Upper lobe of left lung (tissue), 6 donors: ENCODE data around the gene LARGE1. TPM values are rescaled to one million over a fixed set of nuclear protein-coding genes. Genes with fewer than 3 reads are reported as not detected.

Source experiments
- ATAC-seq, 2 donors: fragments of 200-7000 bp; cut with Tn5 transposase; one replicate each; pipeline ENCODE4 v1.9.1; 2022; ENCODE audit warnings: mild to moderate bottlenecking in 2 of 2, moderate library complexity in 2 of 2; ENCODE audit not compliant: low FRiP score in 2 of 2
- DNase-seq, 2 donors: peaks; one replicate each; pipeline ENCODE4 v3.0.0-alpha.2; 2019 to 2020
- H3K27ac ChIP-seq, 4 donors: fragments of 200-600 bp; sonication (generic); one replicate each; pipeline ENCODE4 v1.5.1; 2016 to 2019
- H3K27me3 ChIP-seq, 4 donors: fragments of 200-600 bp; sonication (generic); one replicate each; pipeline ENCODE4 v1.5.1; 2017 to 2019
- H3K36me3 ChIP-seq, 4 donors: fragments of 200-600 bp; sonication (generic); one replicate each; pipeline ENCODE4 v1.5.1; 2016 to 2019
- H3K4me1 ChIP-seq, 4 donors: fragments of 200-600 bp; sonication (generic); one replicate each; pipeline ENCODE4 v1.5.1; 2018 to 2019
- H3K4me3 ChIP-seq, 4 donors: fragments of 200-600 bp; sonication (generic); one replicate each; pipeline ENCODE4 v1.5.1; 2017 to 2019; ENCODE audit warnings: mild to moderate bottlenecking in 2 of 4, moderate library complexity in 1 of 4
- H3K9me3 ChIP-seq, 4 donors: fragments of 200-600 bp; sonication (generic); one replicate each; pipeline ENCODE4 v1.5.1; 2018 to 2019
- EP300 ChIP-seq, 4 donors: sonication (generic); formaldehyde crosslinking; IDR thresholded peaks; one replicate each; pipeline ENCODE4 v1.5.1; 2017; ENCODE audit warnings: antibody characterized with exemption in 4 of 4, control low read depth in 2 of 4
- POLR2A ChIP-seq, 4 donors: fragments of 450-650 bp; IDR thresholded peaks; one replicate each; pipeline ENCODE4 v1.5.1; 2016 to 2017; ENCODE audit warnings: antibody characterized with exemption in 4 of 4, mild to moderate bottlenecking in 2 of 4
- POLR2AphosphoS5 ChIP-seq, 2 donors: sonication (generic); formaldehyde crosslinking; IDR thresholded peaks; one replicate each; pipeline ENCODE4 v1.5.1; 2017; ENCODE audit warnings: antibody characterized with exemption in 2 of 2
- WGBS, 2 donors: methylation state at CpG; one replicate each; pipeline ENCODE4 v1.1.5; 2017 to 2018; 5-methylcytosine and 5-hydroxymethylcytosine counted together
- total RNA-seq, 6 donors: library from RNA; depleted of rRNA in 4 of 6; stranded (reverse); fragments of >200 nt in 4 of 6; gene quantifications; one replicate each; pipeline versions ENCODE4 v1.1.0 to v1.2.1, GENCODE V29; 2016 to 2021
- TF ChIP-seq, protein P1 (sequence below), 6 experiments: fragments of 450-650 bp in 4 of 6; fragments of 200-600 bp in 2 of 6; sonication (generic) in 2 of 6; IDR thresholded peaks; one replicate each; pipeline ENCODE4 v1.5.1; 2016 to 2019; ENCODE audit warnings: antibody characterized with exemption in 6 of 6
- donor health status: DM: no; HTN: no; CAD: no; lungs with moderate emphysema.
- donor health status: DM: no; HTN: yes; CAD: no; lungs with severe emphysema.

Gene LARGE1
- total RNA-seq, 6 donors from 2014 or later, result 14.0 to 56.6 (median 25.3) TPM

GRCh38 chr22:33409079-33409478 lies 511.2 kb downstream of the LARGE1 start:
- DNase-seq (no peak), ATAC-seq (no peak)
- Histone ChIP-seq H3K4me3 (no peak overlapping the region), H3K9me3 (no peaks in the 10 kb centered on the region), H3K27me3 (no peaks in the 10 kb centered on the region), H3K4me1 (no peaks in the 10 kb centered on the region), H3K36me3 (no peaks in the 10 kb centered on the region), H3K27ac (no peak overlapping the region)
- no peak for TF ChIP-seq EP300 (IDR thresholded peaks at IDR 0.05)
- TF ChIP-seq POLR2A (IDR thresholded peaks at IDR 0.05), result no peak
- TF ChIP-seq, protein P1, sequence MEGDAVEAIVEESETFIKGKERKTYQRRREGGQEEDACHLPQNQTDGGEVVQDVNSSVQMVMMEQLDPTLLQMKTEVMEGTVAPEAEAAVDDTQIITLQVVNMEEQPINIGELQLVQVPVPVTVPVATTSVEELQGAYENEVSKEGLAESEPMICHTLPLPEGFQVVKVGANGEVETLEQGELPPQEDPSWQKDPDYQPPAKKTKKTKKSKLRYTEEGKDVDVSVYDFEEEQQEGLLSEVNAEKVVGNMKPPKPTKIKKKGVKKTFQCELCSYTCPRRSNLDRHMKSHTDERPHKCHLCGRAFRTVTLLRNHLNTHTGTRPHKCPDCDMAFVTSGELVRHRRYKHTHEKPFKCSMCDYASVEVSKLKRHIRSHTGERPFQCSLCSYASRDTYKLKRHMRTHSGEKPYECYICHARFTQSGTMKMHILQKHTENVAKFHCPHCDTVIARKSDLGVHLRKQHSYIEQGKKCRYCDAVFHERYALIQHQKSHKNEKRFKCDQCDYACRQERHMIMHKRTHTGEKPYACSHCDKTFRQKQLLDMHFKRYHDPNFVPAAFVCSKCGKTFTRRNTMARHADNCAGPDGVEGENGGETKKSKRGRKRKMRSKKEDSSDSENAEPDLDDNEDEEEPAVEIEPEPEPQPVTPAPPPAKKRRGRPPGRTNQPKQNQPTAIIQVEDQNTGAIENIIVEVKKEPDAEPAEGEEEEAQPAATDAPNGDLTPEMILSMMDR (IDR thresholded peaks at IDR 0.05), result no peak
- no peak for TF ChIP-seq POLR2AphosphoS5 (IDR thresholded peaks at IDR 0.05)
- 78 to 94% methylated on average over 2 of the region's 2 CpGs for WGBS, 2 donors

- H3K36me3 ChIP-seq, result no peaks in the 10 kb centered on the region
- 76 to 80% methylated on average over 3 of the region's 3 CpGs for WGBS, 2 donors
- no peaks in the 10 kb centered on the region for H3K27me3 ChIP-seq
- no peak overlapping the region for H3K4me3 ChIP-seq
- ATAC-seq (no peak), DNase-seq (no peak)
- TF ChIP-seq POLR2AphosphoS5 (IDR thresholded peaks at IDR 0.05), result no peak
- no peaks in the 10 kb centered on the region for H3K9me3 ChIP-seq
- H3K27ac ChIP-seq, result no peak overlapping the region
- H3K4me1 ChIP-seq, result no peaks in the 10 kb centered on the region
Measured at GRCh38 chr22:33405194-33405593, 515.1 kb downstream of the LARGE1 start.

DNA sequence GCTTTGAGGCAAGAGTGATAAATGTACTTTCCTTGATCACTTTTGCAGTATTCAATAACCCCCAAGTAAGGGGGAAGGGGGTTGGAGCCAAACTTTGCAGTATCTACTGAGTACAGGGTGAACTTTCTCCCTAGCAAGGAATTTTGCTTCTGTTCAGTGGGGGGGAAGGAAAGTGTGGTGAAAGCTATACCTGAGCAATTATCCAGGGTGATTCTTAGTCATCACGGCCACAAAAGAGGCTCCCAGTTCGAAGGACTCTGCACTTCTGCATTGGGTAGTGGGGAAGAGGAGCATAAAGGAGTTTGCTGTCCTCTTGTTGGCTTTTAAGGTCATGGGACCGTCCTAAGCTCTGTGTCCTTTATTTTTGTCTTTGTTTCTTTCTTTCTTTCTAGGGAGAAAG lies 515.6 kb downstream of the LARGE1 start:
- TF ChIP-seq POLR2A (IDR thresholded peaks at IDR 0.05) (no peak), POLR2AphosphoS5 (IDR thresholded peaks at IDR 0.05) (no peak), EP300 (IDR thresholded peaks at IDR 0.05) (no peak)
- TF ChIP-seq, protein P1 (IDR thresholded peaks at IDR 0.05), result no peak
- no peaks in the 10 kb centered on the region for H3K9me3 ChIP-seq
- no peak for ATAC-seq
- DNase-seq, result no peak
- 81 to 83% methylated on average over 3 of the region's 3 CpGs for WGBS, 2 donors
- no peaks in the 10 kb centered on the region for H3K36me3 ChIP-seq
- H3K4me3 ChIP-seq, result no peak overlapping the region
- H3K27ac ChIP-seq, result no peak overlapping the region
- H3K27me3 ChIP-seq, result no peaks in the 10 kb centered on the region
- H3K4me1 ChIP-seq, result no peaks in the 10 kb centered on the region

- ATAC-seq (no peak), DNase-seq (no peak)
- 96 to 98% methylated on average over 3 of the region's 3 CpGs for WGBS, 2 donors
- H3K27ac ChIP-seq, result no peak overlapping the region
- no peaks in the 10 kb centered on the region for H3K27me3 ChIP-seq
- TF ChIP-seq POLR2A (IDR thresholded peaks at IDR 0.05) (no peak), EP300 (IDR thresholded peaks at IDR 0.05) (no peak), POLR2AphosphoS5 (IDR thresholded peaks at IDR 0.05) (no peak)
- TF ChIP-seq, protein P1 (IDR thresholded peaks at IDR 0.05), result no peak
- H3K9me3 ChIP-seq, result no peaks in the 10 kb centered on the region
- no peaks in the 10 kb centered on the region for H3K36me3 ChIP-seq
- peaks cover 0 to 10% (median 0%) of the 10 kb centered on the region in 4 donors for H3K4me1 ChIP-seq
- no peak overlapping the region for H3K4me3 ChIP-seq
Measured at GRCh38 chr22:33402325-33402724, 518.0 kb downstream of the LARGE1 start.

GRCh38 chr22:33401291-33401690 lies 519.0 kb downstream of the LARGE1 start:
- Histone ChIP-seq H3K4me3 (no peak overlapping the region), H3K9me3 (no peaks in the 10 kb centered on the region), H3K4me1 (peaks cover 0 to 10% (median 0%) of the 10 kb centered on the region in 4 donors), H3K27ac (no peak overlapping the region), H3K36me3 (no peaks in the 10 kb centered on the region), H3K27me3 (no peaks in the 10 kb centered on the region)
- ATAC-seq (no peak), DNase-seq (no peak)
- TF ChIP-seq POLR2AphosphoS5 (IDR thresholded peaks at IDR 0.05), result no peak
- TF ChIP-seq EP300 (IDR thresholded peaks at IDR 0.05), result no peak
- no peak for TF ChIP-seq POLR2A (IDR thresholded peaks at IDR 0.05)
- TF ChIP-seq, protein P1 (IDR thresholded peaks at IDR 0.05), result no peak
- WGBS, 2 donors, result 92 to 94% methylated on average over 5 of the region's 5 CpGs
